Posterior vena cava (tissue), 2 donors: ENCODE results near the gene SLC22A16. TPM values are rescaled to one million over a fixed set of nuclear protein-coding genes. Genes with fewer than 3 reads are reported as not detected.
"Not testable (repeated sequence)": the region's sequence is repeated elsewhere in the genome, so short reads cannot be mapped to it uniquely, and the experiment has no call there.

Source experiments
- DNase-seq: peaks from one replicate; pipeline ENCODE4 v3.0.0-alpha.2; 2020; ENCODE audit warnings: low spot score
- intact Hi-C, 2 donors: fragments of 100-400 bp; cut with DNase I; formaldehyde crosslinking; loops; one replicate each; pipeline versions ENCODE4 v1.14.1 to v1.14.2; 2022 to 2023
- long read RNA-seq, 2 donors: library from polyadenylated mRNA; unstranded; transcript quantifications; one replicate each; pipeline ENCODE4 v2.0.0, GENCODE V29; 2020 to 2021
- total RNA-seq, 2 donors: library from RNA; stranded (reverse); fragmentation: NEBNext Ultra II Directional; extraction: Animal tissue kit (Norgen Biotek cat#: 25700); gene quantifications; one replicate each; pipeline ENCODE4 v1.2.1, GENCODE V29; 2021
- donor health status: DM: yes; HTN: yes; CAD: no.
- donor health status: DM: yes; HTN: yes; CAD: no.

The SLC22A16 gene, protein sequence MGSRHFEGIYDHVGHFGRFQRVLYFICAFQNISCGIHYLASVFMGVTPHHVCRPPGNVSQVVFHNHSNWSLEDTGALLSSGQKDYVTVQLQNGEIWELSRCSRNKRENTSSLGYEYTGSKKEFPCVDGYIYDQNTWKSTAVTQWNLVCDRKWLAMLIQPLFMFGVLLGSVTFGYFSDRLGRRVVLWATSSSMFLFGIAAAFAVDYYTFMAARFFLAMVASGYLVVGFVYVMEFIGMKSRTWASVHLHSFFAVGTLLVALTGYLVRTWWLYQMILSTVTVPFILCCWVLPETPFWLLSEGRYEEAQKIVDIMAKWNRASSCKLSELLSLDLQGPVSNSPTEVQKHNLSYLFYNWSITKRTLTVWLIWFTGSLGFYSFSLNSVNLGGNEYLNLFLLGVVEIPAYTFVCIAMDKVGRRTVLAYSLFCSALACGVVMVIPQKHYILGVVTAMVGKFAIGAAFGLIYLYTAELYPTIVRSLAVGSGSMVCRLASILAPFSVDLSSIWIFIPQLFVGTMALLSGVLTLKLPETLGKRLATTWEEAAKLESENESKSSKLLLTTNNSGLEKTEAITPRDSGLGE
- total RNA-seq, result 1 to 10 TPM in 1 of 2 donors, under 1 TPM in 1; 1.00 to 1.6 TPM
- long read RNA-seq, donor 1, result 0 reads
- long read RNA-seq, donor 2, result 0 reads

DNA sequence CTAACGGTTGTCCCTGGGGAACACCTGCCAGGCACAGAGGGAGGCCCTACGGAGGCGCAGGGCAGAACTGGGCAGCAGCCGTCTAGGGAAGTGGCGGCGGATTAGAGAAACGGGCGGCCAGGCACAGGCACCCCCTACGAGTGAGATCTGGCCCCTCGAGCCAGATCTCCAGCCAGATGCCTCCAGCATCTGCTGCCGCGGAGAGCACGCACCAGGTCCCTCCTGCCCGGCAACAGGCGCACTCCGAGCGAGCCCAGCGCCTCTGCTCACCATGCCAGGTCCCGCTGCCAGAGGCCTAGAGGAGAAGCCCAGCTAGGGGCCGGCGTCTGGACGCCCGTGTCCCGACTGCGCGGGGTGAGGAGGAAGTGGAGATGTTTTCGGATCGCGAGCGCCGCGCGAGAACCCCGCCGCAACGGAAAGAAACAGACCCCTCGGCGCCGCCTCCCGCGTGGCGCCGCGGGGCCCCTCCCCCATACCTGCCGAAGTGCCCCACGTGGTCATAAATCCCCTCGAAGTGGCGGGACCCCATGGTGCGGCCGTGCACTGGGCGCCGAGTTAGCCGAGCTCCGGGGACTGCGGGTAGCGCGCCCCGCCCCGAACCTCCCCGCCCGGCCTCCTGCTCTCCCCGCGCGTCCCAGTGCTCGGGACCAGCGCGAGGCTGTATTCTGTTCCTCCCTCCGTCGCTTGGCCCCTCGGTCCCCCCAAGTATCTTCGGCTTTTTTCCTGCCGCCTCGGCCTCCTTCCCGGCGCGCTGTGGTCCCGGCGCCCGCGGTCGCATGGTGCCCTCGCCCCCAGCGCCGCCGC is at the start of gene SLC22A16:
Gene SLC22A16, minus strand, starts transcription at position 568 of the 804 bp plus-strand sequence. Its CDS starts 39 bp downstream, at position 529.
- intact Hi-C loops, result no loop called here
- DNase-seq, result no peak

- intact Hi-C loops, result loop anchor here (10.0 kb wide), 3 partner anchors 360 to 430 kb away; partner anchors contain the start of gene GTF3C6 (in 1 of the 2)
- DNase-seq, result no peak
Observed at GRCh38 chr6:110525001-110525400, 48.6 kb upstream of the SLC22A16 start.

GRCh38 chr6:110524305-110524704 is 47.9 kb upstream of the SLC22A16 start:
- no peak for DNase-seq
- intact Hi-C loops, result loop anchor here (10.0 kb wide), 3 partner anchors 360 to 430 kb away; partner anchors contain the start of gene GTF3C6 (in 1 of the 2)

- intact Hi-C loops, result loop anchor here (10.0 kb wide), 3 partner anchors 361 to 431 kb away; partner anchors contain the start of gene GTF3C6 (in 1 of the 2)
- no peak for DNase-seq
Observed at GRCh38 chr6:110523451-110524021, 47.1 kb upstream of the SLC22A16 start.

DNA sequence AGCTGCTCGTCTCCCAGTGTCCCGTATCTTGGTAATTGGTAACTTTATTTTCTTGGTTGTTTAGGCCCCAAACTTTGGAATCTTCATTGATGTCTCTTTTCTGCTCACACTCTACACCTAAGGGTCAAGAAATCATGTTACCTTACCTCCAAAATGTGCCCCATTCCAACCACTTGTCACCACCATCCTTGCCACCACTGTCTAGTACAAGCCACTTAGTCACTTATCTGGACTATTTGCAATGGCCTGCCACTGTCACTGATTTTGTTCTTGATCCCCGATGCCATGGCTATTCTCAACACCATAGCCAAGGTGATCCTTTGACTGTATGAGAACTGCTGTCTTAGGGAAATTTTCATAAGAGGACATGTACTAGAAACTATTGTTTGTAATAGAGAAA is 46.0 kb upstream of the SLC22A16 start:
- intact Hi-C loops, result loop anchor here (10.0 kb wide), 3 partner anchors 362 to 432 kb away; partner anchors contain the start of gene GTF3C6 (in 1 of the 2)
- no peak for DNase-seq

GRCh38 chr6:110520992-110521543 is 44.7 kb upstream of the SLC22A16 start:
- intact Hi-C loops, result loop anchor here (10.0 kb wide), 3 partner anchors 364 to 434 kb away; partner anchors contain the start of gene GTF3C6 (in 1 of the 2)
- DNase-seq, result no peak

DNA sequence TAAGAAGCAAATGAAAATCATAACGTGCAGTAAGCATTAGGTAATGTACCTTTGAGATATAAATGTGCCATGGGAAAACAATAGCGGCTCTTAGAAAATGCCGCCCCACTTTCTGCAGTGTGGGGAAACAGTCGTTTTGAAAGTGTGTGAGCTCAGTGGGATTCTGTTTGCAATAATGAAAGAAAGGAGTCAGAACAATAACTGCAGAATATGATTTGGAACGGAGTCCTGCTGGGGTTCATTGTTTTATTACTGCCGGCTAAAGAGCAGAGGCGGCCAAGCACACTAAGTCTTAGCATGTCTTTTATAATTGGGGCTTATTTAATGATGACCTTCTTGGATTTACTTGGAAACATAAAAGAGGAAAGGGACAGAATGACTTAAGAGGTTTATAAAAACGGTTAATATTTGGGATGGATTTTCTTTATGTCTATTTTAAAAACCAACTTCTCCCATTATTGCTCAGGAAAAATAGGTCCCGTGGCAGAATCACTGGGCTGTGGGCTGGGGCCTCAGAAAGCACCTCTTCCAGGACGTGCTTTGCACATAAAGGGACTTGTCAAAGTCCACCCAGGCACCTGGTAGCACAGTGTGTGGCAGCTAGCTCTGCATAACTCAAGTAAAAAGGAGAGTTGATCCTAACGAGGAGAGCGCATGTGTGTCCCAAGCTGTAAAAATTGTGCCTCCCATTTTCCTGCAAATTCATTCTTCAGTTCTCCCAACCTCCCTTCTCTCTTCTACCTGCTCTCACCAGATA is 44.0 kb upstream of the SLC22A16 start:
- intact Hi-C loops, result loop anchor here (10.0 kb wide), 3 partner anchors 364 to 434 kb away; partner anchors contain the start of gene GTF3C6 (in 1 of the 2)
- no peak for DNase-seq

DNA sequence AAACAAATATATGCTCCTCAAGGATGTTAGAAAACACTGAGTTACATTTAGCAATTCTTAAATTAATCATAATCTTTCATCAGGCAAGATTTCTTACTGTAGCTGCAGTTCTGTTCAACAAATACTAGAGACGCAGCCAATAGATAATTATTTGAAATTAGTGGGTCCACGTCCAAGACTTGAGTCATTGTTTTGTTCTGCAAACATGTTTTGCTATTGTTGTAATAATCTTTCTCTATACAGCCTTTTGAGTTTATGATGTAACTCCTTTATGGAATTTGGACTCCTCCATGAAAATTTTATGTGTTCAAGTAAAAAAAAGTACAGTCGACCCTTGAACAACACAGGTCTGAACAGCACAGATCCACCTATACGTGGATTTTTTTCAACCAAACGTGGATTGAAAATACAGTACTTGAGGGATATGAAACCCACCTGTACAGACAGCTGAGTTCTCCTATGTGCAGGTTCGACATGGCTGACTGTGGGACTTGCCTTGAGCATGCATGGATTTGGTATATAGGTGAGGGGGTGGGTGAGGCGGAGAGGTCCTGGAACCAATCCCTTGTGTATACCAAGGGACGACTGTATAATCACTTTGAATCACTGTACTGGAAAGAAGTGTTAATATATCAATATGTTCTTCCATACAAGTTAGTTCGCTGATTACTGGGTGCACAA is 41.3 kb upstream of the SLC22A16 start:
- intact Hi-C loops, result no loop called here
- no peak for DNase-seq

GRCh38 chr6:110517034-110517433 is 40.6 kb upstream of the SLC22A16 start:
- no peak for DNase-seq
- intact Hi-C loops, result no loop called here

DNA sequence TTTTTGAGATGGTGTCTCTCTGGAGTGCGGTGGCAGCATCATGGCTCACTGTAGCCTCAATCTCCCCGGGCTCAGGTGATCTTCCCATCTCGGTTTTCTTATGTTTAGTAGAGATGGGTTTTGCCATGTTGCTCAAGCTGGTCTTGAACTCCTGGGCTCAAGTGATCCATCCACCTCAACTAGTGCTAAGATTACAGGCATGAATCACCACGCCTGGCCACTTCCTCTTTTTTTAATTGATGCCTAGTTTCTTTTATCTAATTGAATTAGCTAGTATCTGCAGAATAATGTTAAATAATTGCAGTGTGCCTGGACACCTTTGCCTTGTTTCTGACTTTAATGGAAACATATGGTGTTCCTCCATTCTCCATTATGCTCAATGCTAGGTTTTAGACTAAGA is 38.4 kb upstream of the SLC22A16 start:
- intact Hi-C loops, result no loop called here
- no peak for DNase-seq

GRCh38 chr6:110512991-110513390 is 36.6 kb upstream of the SLC22A16 start:
- intact Hi-C loops, result no loop called here
- DNase-seq, result no peak

DNA sequence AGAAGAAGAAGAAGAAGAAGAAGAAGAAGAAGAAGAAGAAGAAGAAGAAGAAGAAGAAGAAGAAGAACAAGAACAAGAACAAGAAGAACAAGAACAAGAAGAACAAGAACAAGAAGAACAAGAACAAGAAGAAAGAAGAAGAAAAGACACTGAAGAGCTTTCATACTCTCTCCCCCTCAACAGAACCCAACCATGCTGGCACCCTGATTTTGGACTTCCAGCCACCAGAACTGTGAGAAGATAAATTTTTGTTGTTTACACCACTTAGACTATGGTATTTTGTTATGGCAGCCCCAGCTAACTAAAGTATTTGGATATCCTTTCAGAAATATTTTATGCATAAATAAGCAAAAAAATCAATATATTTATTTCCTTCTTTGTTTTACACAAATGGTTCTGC is 36.1 kb upstream of the SLC22A16 start:
- DNase-seq, intact Hi-C loops: not testable (repeated sequence)

GRCh38 chr6:110511401-110511800 is 35.0 kb upstream of the SLC22A16 start:
- no peak for DNase-seq

GRCh38 chr6:110509617-110510241 is 33.3 kb upstream of the SLC22A16 start:
- intact Hi-C loops, result no loop called here

More at GRCh38 chr6:110511401-110511800, 35.0 kb upstream of the SLC22A16 start:
- intact Hi-C loops, result no loop called here

GRCh38 chr6:110504891-110505290 is 28.5 kb upstream of the SLC22A16 start:
- DNase-seq, intact Hi-C loops: not testable (repeated sequence)

More at GRCh38 chr6:110509617-110510241, 33.3 kb upstream of the SLC22A16 start:
- no peak for DNase-seq

DNA sequence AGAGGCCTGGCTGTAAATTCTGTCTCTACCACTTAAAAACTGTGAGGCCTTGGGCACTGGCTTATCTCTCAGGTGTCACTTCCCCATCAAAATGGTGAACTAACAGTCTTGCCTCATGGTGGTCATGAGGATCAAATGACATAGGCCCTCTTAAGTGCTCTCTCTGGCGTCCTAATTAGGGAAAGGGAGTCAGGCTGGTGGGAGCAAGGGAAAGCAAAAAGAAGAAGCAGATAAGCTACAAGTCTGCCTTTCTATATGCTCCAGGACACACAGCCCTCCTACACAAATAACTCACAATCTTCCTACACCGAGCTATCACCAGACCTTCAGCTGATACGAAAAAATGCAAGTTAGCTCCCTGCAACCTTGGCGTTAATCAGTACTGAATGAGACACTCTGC is 19.5 kb upstream of the SLC22A16 start:
- no peak for DNase-seq
- intact Hi-C loops, result no loop called here

- intact Hi-C loops, result no loop called here
- no peak for DNase-seq
Observed at GRCh38 chr6:110493253-110493800, 16.9 kb upstream of the SLC22A16 start.
